Activated naive CD8-positive, alpha-beta T cell treated with anti-CD3 and anti-CD28 coated beads, Interleukin-2, amount 50 U/mL, for 16 hours (primary cell): ENCODE results near the gene TAL2.

Source experiments
- DNase-seq: peaks from one replicate; pipeline ENCODE4 v3.0.0-alpha.2; 2020; ENCODE audit warnings: low read depth, low spot score

Gene TAL2

DNA sequence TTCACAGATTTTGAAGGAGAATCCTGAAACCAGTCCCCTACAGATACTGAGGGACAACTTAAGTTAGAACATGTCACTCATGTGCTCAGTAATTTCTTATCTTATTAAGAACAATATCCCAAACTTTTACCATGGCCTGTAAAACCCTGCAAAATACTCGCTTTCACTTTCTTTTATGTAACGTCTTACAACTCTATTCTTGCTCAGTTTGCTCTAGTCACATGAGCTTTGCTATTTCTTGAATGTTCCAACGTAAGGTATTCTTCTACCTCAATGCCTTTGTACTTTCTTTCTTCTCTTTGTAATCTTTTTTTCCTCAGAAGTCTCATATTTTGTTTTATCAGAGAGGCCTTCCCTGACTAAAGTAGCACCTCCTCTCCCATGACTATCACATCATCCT is 46.1 kb downstream of the TAL2 start:
- no peak for DNase-seq

DNA sequence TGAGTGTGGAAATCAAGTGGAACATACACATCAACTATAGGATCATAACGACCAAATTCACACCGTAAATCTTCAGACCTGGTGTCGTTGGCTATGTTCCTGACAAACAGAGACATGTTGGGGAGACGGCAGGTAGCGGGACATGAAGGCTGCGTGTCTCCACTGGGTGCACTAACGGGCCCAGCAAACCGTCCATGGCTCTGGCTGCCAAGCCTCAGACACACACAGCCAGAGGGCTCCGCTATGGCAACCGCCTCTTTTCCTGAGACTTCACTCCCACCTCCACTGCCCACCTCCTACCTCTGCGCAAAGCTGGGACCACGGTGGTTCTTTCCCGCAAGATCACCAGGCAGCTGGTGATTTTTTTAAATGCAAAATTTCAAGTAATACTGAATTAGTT is 48.4 kb downstream of the TAL2 start:
- no peak for DNase-seq

DNA sequence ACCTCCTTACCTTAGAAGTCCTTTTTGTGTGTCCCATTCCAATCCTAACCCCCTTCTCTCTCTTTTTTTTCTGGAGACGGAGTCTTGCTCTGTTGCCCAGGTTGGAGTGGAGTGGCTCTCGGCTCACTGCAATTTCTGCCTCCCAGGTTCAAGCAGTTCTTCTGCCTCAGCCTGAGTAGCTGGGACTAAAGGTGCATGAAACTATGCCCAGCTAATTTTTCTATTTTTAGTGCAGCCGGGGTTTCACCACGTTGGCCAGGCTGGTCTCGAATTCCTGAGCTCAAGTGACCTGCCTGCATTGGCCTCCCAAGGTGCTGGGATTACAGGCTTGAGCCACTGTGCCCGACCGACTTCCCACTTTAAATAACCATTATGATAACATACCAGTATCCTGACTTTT is 49.6 kb downstream of the TAL2 start:
- no peak for DNase-seq

DNA sequence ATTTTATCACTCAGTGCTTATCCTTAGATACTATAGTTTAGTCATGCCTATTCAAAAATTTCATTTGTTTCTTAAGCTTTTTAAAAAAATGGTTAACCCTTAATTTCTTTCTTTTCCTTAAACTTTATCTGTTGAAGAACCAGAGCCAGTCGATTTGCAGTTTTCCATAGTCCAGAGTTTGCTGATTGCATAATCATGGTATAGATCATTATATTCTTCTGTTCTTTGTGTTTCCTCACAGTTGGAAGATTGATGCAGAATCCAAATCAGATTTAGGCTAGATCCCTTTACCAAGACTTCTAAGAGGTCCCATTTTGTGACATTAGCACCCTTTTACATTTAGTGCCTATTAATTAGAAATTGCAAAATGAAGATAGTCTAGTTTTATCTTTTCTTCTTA is 50.0 kb downstream of the TAL2 start:
- DNase-seq, result no peak
